HPDE6-E6E7 (cell line): ENCODE data around the gene SPATA31A7.
"Not testable (repeated sequence)": the region's sequence is repeated elsewhere in the genome, so short reads cannot be mapped to it uniquely, and the experiment has no call there.

ENCODE experiments used
- DNase-seq: peaks from one replicate; pipeline ENCODE4 v3.0.0; 2011; ENCODE audit warnings: missing footprints; ENCODE audit errors: extremely low spot score

The SPATA31A7 gene

DNA sequence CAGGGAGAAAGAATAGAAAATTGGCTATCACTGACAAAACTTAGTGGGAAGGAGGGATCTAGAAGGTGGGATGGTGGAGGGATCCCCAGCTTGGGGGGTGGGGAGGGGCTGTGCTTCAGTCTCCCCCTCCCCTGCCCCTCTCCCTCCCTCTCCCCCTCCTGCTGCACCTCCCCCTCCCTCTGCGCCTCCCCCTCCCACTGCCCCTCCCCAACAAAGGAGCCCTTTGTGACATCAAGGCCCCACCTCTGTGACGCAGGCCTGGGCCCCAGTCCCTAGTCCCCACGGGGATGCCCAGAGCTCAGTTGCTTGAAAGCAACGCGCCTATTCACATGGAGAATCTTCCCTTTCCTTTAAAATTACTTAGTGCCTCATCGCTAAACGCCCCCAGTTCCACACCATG, at the start of gene SPATA31A7:
SPATA31A7 (plus strand) TSS at position 301 of the 400 bp plus-strand sequence; CDS start at position 330, 29 bp downstream.
- not testable (repeated sequence) for DNase-seq

GRCh38 chr9:61226438-61226837, 36.6 kb downstream of the SPATA31A7 start:
- not testable (repeated sequence) for DNase-seq
